Measurements from ENCODE around the gene ADD3.

- TF ChIP-seq, protein P1, sequence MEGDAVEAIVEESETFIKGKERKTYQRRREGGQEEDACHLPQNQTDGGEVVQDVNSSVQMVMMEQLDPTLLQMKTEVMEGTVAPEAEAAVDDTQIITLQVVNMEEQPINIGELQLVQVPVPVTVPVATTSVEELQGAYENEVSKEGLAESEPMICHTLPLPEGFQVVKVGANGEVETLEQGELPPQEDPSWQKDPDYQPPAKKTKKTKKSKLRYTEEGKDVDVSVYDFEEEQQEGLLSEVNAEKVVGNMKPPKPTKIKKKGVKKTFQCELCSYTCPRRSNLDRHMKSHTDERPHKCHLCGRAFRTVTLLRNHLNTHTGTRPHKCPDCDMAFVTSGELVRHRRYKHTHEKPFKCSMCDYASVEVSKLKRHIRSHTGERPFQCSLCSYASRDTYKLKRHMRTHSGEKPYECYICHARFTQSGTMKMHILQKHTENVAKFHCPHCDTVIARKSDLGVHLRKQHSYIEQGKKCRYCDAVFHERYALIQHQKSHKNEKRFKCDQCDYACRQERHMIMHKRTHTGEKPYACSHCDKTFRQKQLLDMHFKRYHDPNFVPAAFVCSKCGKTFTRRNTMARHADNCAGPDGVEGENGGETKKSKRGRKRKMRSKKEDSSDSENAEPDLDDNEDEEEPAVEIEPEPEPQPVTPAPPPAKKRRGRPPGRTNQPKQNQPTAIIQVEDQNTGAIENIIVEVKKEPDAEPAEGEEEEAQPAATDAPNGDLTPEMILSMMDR (IDR thresholded peaks at IDR 0.05), result no peak
- no peak for TF ChIP-seq POLR2A (IDR thresholded peaks at IDR 0.05)
These were observed 10.1 kb downstream of the ADD3 start for GRCh38 chr10:110017907-110018306.

Data from right lobe of liver (tissue), 4 donors.